Umbilical cord (tissue), 2 donors: ENCODE results near the gene AIFM3. TPM values are rescaled to one million over a fixed set of nuclear protein-coding genes. Genes with fewer than 3 reads are reported as not detected.
"Not testable (repeated sequence)": the region's sequence is repeated elsewhere in the genome, so short reads cannot be mapped to it uniquely, and the experiment has no call there.

Experiments used
- DNase-seq: peaks from one replicate; pipeline ENCODE4 v3.0.0-alpha.2; 2015; ENCODE audit warnings: low spot score
- total RNA-seq: library from RNA; depleted of rRNA; stranded (reverse); fragments of >200 nt; gene quantifications from one replicate; pipeline ENCODE4 v1.2.3, GENCODE V29; 2014; ENCODE audit warnings: low replicate concordance; ENCODE audit not compliant: insufficient read depth

Gene AIFM3
- total RNA-seq, 1 donor from 2014 or later = not detected

DNA sequence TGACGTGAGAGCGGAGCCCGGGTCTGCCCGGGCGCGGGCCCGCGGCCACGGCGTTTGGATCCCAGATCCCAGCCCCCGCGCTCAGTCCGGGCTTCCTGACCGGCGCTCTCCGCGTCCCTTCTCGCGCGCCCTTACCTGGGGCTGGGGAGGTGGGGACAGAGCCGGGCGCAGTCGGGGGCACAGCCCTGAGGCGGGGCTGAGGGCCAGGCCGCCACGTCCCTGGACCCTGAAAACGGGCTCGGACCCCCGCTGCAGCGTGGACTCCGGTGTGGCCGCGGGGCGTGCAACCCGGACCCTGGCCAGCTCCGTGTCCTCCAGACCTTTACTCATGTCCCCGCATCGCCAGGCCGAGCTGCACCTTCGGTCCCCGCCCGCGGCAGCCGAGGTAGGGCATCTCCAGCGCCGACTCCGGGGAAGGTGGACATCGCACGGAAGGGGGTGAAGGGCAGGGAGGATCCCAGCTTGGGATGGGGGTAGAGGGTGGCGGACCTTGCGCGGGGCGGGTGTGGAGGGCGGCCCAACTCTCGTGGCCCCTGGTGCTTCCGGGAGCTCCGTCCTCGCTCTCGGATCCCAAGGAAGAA lies 9.9 kb upstream of the AIFM3 start:
- no peak for DNase-seq

DNA sequence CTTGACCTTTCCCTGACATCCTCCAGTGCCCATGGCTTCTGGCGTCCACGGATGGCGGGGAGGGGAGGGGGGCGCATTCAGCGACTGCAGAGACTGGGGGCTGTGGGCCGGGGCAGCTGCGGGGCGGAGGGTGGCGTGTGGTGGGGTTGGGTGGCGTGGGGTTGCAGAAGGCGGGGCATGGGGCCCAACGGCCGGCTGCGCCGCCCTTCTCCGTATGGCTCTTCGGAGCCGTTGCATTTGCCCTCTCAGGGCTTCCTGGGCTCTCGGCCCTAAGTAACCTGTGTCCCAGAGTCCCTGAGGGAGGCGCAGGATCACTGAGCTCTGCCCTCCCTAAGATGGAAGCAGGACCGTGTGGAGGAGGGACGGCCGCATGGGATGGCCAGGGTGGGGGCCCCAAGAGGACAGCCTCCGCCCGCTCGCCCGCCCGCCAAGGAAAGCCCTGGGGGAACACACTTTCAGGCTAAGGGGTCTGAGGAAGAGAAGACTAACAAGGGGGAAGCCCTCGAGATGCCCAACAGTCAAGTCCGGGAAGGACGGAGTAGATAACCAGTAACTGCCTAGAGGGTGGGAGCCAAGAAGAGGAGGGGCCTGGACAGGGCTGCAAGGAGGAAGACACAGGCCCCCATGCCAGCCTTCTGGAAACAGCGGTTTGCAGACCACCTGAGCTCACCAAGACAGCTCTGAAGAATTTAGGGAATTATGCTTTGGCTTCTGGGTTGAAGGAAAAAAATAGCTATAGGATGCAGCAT lies 9.2 kb upstream of the AIFM3 start:
- peak; percentile 36 for DNase-seq

DNA sequence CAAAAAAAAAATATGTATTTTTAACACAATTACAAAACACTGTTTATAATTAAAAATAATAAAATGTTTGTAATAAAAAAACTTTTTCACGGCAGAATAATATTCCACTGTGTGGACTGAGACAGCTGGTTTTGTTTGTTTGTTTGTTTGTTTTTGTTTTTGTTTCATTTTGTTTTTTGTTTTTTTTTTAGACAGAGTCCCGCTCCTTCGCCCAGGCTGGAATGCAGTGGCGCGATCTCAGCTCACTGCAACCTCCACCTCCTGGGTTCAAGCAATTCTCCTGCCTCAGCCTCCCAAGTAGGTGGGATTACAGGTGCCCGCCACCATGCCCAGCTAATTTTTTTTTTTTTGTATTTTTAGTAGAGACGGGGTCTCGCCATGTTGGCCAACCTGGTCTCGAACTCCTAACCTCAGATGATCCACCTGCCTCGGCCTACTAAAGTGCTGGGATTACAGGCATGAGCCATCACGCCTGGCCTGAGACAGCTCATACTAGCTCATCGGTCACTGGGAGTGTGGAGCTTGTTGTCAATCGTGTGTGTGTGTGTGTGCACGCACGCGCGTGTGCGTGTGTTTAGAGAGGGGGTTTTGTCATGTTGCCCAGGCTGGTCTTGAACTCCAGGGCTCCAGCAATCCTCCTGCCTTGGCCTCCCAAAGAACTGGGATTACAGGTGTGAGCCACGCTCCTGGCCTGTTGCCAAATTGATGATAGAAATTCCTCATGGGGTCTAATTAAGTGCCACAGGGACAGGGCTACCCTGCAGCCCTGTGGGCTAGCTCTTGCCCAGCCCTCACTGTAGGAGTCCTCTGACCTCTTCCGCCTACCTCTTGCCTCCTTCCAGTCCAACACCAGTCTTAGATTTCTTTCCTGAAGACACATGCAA lies 7.2 kb upstream of the AIFM3 start:
- no peak for DNase-seq

DNA sequence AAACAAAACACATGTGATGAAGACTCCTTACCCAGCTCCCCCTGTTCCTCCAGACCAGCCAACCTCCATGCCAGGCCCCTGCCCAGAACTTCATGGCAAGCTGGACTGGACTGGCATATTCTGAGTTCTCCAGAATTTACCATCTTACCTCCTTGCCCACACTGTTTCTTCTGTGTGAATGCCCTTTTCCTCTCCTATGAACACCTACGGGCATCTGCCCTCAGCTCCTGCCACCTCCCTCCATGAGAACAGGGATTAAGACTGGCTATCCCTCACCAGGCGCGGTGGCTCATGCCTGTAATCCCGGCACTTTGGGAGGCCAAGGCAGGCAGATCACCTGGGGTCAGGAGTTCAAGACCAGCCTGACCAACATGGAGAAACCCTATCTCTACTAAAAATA lies 6.4 kb upstream of the AIFM3 start:
- no peak for DNase-seq

DNA sequence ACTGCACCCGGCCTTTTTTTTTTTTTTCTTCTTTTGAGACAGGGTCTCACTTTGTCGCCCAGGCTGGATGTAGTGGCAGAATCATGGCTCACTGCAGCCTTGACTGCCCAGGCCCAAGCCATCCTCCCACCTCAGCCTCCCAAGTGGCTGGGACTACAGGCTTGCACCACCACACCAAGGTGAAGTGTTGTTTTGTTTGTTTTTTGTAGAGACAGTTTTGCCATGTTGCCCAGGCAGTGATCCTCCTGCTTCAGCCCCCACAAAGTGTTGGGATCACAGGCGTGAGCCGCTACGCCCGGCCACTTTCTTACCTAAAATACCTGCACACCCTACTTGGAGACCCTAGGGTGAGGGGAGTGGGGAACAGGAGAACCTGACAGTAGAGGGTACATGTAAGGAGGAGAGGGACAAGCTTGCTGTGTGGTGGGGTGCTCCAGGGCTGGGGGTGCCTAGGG lies 4.5 kb upstream of the AIFM3 start:
- DNase-seq = no peak

DNA sequence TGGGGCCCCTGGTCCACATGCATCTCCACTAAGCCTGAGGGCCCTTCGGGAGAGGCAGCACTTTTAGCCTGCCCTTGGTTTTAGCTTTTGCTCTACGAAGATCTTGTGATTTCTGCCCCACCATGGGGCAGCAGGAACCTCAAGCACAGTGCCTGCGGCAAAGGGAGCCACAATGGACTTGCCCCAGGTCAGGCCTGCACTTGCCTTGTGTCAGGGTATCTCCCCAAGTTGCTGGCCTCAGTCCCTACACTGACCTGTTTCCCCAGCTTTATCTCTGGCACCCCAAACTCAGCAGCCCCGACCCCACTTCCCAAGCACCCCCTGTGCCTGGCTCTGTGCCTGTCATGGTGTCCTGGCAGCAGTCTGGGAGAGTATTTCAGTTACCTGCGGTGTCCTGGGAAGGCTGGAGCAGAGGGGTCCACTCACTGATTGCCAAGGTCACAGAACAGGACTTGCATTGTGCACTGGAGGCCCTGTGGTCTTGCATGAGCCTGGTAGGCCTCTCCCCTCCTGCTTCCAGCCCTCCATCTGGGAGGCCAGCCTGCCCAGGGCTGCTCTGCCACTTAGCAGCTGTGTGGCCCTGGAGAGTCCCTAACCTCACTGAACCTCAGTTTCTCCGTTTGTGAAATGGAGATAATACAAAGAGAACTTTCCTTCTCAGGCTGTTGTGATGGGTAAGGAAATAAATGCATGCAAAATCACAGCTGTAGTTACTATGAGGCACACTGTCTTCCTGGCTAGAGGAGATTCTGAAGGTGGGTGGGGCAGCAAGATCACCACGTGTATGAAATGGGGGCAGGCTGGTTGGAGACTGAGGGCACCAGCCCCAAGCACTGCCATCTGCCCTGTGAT lies 3.6 kb upstream of the AIFM3 start:
- no peak for DNase-seq

DNA sequence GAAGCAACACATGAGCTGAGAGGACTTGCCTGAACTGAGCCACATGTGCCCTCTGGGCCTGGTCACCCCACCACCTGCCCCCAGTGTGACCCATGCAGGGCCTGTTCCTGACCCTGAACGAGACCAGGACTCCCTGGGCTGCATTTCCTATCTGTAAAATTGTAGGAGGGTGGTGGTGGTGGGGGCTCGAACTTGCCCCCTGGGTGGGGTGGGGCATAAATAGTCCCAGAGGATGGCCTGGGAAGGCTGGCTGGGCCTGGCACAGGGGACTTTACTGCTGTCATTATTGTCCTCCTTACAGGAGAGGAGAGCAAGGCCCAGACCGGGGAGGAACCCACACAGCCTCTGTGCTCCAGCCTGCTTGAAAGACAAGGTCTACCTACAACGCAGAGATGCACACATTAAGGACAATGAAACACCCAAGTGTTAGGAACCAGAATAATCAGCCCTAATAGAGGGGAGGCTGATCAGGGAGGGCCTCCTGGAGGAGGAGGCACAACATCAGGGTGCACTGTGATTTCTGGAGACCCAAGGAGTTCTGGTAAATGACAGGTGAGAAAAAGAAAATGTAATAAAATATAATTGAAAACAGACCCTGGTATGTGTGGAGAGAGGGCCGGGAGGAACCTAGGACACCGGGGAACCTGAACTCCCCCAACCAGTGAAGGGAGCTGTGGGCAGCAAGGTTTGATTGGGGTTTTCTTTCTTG lies 2.8 kb upstream of the AIFM3 start:
- DNase-seq = no peak

DNA sequence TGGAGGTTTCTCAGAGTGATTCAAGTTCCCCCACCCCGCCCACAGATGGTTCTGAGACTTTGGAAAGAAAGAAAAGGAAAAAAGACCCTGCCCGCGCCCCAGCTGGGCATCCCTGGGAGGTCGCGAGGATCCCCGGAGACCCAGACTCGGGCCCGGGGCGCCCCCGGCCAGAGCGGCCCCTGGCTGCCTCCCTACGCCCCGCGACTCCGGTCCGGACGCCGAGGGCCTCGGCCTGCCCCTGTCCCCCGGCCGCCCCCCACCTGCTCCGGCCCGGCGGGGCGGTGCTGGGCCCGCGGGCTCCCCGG lies 2.3 kb upstream of the AIFM3 start:
- DNase-seq = no peak

DNA sequence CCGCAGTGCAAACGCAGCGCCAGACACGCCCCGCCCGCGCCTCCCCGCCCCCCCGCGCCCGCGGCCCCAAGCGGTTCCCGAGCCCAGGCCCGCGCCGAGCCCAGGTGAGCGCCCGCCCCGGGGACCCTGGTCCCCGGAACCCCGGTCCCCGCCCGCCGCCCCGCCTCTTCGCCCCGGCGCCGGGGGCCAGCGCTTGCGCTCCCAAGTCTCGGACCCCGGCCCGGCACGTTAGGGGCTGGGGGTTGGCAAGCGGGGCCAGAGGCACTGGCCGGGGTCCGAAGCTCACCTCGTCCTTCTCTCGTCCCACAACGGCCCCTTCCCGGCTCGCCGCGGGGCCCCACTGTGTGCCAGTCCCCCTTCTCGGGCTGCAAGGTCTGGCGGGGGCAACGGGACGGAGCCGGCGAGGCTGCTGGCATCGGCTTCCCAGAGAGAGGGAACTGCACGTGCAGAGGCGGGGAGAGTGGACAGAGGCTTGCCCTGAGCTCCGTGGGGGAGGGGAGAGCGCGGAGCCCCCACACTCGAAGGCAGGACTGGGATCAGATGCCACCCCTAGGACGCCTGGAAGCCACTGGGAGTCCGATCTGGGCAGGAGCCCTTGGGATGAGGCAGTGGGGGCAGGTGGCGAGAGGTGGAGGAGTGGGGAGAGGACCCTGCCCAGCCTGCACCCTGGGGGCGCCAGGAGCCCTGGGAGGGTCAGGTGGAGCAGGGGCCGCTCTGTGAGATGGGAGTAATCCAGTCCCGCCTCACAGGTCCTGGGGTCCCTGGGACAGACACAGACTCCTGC lies 1.8 kb upstream of the AIFM3 start:
- no peak for DNase-seq

DNA sequence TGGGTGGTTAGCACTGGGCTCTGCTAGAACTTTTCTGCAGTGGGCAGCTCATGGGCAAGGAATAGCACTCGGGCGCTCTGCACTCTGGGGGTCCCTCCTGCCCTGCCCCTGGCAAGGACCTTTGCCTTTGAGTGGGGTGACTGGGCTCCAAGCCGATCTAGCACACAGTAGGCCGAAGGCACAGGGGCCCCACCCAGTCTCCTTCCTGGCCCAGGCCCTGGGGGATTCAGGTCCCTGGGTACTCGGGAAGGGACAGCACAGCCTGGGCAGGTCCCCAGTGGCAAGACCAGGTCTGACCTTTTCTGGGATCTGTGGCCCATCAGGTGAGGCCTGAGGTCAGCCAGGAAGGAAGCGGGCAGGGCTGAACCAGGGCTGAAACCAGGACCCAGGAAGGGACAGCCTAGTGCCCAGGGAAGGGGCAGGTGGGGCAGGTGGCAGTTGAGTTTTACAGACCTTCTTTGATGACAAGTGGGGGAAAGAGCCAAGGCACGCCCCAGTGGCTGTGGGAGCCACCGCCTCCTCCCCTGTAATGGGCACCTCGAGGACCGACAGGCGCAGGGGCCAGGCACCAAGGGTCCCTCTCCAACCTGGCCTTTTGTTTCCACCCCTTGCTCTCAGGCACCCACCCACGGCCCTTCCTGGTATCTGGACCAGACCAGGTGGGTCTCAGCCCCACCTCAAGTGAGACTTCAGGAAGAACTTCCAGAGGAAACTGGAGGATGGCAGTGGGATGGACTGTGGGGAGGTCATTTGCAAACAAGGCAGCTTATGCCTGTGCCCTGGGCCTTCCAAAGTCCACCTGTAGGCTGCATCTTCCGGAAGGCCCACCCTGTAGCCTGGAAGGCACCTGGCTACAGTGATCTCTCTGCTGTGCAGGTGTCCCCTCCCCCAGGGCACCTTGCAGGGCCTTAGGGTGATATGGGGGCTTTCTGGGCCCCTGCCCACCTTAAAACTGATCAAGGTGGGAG lies 883 bp upstream of the AIFM3 start:
- no peak for DNase-seq

DNA sequence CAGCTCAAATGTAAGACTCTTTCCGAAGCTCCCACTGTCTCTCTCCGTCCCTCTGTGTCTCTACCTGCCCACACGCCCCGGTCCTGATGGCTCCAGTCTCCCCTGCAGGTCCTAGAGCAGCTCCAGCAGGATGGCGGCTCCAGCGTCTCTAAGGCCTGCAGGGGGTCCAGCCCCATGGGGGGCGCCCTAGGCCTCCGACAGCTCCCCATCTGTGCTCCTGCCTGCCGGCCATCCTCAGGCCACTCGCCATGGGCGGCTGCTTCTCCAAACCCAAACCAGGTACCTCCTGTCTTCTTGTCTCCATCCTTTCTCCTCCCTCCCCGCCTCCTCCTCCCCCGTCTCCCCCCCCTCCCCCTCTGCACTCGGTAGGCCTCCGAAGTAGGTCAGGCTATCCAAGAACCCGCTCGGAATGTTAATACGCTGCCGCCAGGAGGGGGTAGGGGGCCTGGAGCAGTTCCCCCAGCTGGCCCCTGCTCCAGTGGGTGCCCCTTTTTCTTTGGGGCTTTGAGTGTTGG lies 699 bp downstream of the AIFM3 start:
- DNase-seq = no peak

DNA sequence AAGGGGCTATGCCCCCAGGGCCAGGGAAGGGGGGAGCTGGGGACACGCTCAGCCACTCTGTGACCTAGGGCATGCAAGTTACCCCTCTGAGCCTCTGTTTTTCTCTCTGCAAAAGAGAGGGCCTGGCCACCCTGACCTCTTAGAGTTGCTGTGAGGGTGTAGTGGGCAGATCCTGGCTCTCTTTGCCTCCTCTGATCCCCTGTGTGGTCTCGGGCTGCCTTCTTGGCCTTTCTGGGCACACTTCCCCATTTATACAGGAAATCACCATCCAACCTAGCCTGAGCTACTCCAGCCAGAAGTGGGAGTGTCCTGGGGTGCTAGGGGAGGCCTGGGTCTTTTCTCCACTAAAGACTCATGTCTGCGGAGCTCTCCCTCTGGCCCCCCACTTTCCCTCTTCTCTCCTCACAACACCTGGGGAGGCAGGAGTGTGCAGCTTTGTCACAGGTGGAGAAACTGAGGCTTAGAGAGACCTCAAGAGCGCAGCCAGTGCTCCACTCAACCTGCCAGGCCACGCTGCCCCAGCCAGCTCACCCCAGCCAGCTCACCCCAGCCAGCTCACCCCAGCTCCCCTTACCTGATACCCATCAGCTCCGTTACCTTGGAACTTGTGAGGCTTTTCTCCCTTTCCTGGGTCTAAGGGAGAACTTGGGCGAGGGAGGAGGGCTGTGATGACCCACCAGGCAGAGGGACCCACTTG lies 1.4 kb downstream of the AIFM3 start:
- no peak for DNase-seq

DNA sequence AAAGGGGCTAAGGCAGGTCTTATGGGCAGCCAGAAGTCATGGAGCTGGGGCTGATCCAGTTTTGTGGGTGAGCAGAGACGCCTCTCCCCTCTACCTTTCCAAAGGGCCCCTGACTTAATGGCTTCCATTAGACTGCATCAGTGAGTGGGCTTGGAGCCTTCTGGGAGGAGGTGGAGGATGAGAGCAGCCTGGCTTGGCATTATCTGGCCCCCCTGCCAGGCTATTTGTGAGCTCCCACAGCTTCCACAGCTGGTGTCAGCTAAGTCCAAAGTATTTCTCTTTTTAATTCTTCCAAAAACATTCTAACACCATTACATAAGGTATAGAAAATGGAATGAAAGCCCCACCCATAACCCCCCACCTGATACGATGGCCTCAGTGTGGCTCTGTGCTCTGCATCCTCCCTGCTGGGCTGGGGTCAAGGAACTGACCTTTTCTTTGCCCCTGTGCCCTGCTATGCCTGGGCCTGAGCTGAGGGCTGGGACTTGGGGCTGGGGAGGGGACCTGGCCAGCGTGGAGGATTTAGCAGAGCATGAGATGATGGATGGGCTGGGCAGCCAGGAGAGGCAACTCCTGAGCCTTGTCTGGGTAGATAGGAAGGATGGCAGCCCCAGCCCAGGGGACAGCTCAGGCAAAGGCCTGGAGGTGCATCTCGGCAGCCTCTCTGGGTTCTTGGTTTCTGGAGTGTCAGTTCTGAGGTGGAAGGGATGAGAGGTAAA lies 4.0 kb downstream of the AIFM3 start:
- no peak for DNase-seq

DNA sequence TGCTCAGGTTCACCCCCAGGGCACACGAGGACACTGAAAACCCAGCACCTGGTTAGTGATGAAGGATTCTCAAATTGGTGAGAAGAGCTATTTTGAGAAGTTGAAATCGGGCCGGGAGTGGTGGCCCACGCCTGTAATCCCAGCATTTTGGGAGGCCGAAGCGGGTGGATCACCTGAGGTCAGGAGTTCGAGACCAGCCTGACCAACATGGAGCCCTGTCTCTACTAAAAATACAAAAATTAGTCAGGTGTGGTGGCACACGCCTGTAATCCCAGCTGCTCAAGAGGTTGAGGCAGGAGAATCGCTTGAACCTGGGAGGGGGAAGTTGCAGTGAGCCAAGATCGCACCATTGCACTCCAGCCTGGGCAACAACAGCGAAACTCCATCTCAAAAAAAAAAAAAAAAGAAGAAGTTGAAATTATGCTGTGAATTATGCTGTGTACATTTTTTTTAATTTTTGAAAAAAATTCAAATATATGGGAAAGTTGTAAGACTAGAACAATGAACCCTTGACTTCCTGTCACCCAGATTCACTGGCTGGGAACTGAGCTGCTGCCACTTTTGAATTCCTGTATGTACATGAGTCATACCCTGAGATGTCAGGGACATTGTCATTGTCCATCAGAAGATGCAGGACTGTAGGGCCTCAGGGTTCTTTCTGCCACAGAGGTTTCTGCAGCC lies 5.1 kb downstream of the AIFM3 start:
- DNase-seq = not testable (repeated sequence)

DNA sequence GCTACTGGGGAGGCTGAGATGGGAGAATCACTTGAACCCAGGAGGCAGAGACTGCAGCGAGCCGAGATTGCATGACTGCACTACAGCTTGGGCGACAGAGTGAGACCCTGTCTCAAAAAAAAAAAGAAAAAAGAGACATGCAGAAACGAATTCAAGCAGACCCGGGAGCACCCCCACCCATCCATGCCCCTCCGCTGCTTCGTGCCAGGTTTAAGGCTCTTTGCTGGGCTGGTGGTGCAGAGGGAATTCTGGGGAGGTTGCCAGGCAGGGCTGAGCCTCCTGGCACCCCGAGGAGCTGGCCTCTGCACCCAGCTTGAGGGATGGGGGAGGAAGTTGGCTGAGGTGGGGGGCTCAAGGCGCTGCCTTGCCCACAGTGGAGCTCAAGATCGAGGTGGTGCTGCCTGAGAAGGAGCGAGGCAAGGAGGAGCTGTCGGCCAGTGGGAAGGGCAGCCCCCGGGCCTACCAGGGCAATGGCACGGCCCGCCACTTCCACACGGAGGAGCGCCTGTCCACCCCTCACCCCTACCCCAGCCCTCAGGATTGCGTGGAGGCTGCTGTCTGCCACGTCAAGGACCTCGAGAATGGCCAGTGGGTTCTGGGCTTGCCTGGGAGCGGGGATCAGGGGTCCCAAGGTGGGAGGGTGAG lies 6.0 kb downstream of the AIFM3 start:
- DNase-seq = no peak

DNA sequence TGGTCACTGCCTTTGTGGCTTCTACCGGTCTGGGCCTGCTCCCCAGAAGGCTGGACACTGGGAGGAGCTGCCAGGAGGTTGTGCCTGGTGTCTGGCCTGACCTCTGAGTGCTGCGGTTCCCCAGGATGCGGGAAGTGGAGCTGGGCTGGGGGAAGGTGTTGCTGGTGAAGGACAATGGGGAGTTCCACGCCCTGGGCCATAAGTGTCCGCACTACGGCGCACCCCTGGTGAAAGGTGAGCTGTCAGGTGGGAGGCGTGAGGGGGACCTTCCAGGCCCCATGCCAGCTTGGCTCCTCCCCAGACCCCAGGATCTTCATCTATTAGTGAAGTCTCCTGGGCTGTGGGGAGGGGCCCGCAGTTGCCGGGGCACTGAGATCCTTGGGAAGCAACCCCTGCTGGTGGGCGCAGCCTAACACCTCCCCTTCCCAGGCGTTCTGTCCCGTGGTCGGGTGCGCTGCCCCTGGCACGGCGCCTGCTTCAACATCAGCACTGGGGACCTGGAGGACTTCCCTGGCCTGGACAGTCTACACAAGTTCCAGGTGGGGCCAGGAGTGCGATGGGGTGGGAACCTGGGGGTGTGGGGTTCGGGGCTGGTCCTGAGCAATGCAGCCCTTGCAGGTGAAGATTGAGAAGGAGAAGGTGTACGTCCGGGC lies 6.7 kb downstream of the AIFM3 start:
- DNase-seq = no peak
